Gastrocnemius medialis (tissue), 4 donors: ENCODE measurements around the gene MFAP3.

ENCODE experiments used
- CTCF ChIP-seq, 5 experiments: fragments of 450-650 bp in 3 of 5; fragments of 200-600 bp in 2 of 5; sonication (generic) in 2 of 5; IDR thresholded peaks in 4 of 5; conservative IDR thresholded peaks in 1 of 5; 1 replicate in 4 of 5; 2 replicates in 1 of 5; pipeline ENCODE4 v1.5.1; 2016 to 2019; ENCODE audit warnings: antibody characterized with exemption in 5 of 5, mild to moderate bottlenecking in 3 of 5, moderate library complexity in 3 of 5
- POLR2A ChIP-seq, 2 donors: fragments of 450-650 bp; IDR thresholded peaks; one replicate each; pipeline ENCODE4 v1.6.1; 2017; ENCODE audit warnings: antibody characterized with exemption in 2 of 2, mild to moderate bottlenecking in 2 of 2, moderate library complexity in 2 of 2

GRCh38 chr5:154049636-154050035, 10.9 kb downstream of the MFAP3 start:
- TF ChIP-seq CTCF (IDR thresholded peaks at IDR 0.05 in 4 of 5, conservative IDR thresholded peaks at IDR 0.05 in 1 of 5) (no peak), POLR2A (IDR thresholded peaks at IDR 0.05) (no peak)
